ENCODE results near the gene OPCML. TPM values are rescaled to one million over a fixed set of nuclear protein-coding genes. Genes with fewer than 3 reads are reported as not detected.

The OPCML gene
- total RNA-seq, 2 donors from 2014 or later = not detected

GRCh38 chr11:133047036-133047770 is 485.1 kb downstream of the OPCML start:
- no peaks in the 10 kb centered on the region for H3K27me3 ChIP-seq (replicated peaks; ENCODE audit: insufficient read depth)
- DNase-seq (ENCODE audit: low spot score) = no peak
- ATAC-seq (ENCODE audit: insufficient number of reproducible peaks, low FRiP score, low read depth) = no peak
- no peak overlapping the region for H3K27ac ChIP-seq
- no peak overlapping the region for H3K4me3 ChIP-seq
- H3K36me3 ChIP-seq = no peaks in the 10 kb centered on the region
- no peak for TF ChIP-seq CTCF (IDR thresholded peaks at IDR 0.05)
- no peaks in the 10 kb centered on the region for H3K9me3 ChIP-seq
- no peaks in the 10 kb centered on the region for H3K4me1 ChIP-seq (ENCODE audit: control insufficient read depth in 1 of 2, low read depth in 2 of 2)

- Histone ChIP-seq H3K27me3 (replicated peaks; ENCODE audit: insufficient read depth) (no peaks in the 10 kb centered on the region), H3K4me3 (no peak overlapping the region), H3K27ac (no peak overlapping the region), H3K4me1 (ENCODE audit: control insufficient read depth in 1 of 2, low read depth in 2 of 2) (no peaks in the 10 kb centered on the region), H3K36me3 (no peaks in the 10 kb centered on the region), H3K9me3 (no peaks in the 10 kb centered on the region)
- DNase-seq (ENCODE audit: low spot score) (no peak), ATAC-seq (ENCODE audit: insufficient number of reproducible peaks, low FRiP score, low read depth) (no peak)
- no peak for TF ChIP-seq CTCF (IDR thresholded peaks at IDR 0.05)
These were observed 486.0 kb downstream of the OPCML start for GRCh38 chr11:133046252-133046651.

- ATAC-seq (ENCODE audit: insufficient number of reproducible peaks, low FRiP score, low read depth) (no peak), DNase-seq (ENCODE audit: low spot score) (no peak)
- Histone ChIP-seq H3K9me3 (no peaks in the 10 kb centered on the region), H3K27me3 (replicated peaks; ENCODE audit: insufficient read depth) (no peaks in the 10 kb centered on the region), H3K36me3 (no peaks in the 10 kb centered on the region), H3K4me1 (ENCODE audit: control insufficient read depth in 1 of 2, low read depth in 2 of 2) (no peaks in the 10 kb centered on the region), H3K27ac (no peak overlapping the region), H3K4me3 (no peak overlapping the region)
- no peak for TF ChIP-seq CTCF (IDR thresholded peaks at IDR 0.05)
These were observed 490.1 kb downstream of the OPCML start for GRCh38 chr11:133041928-133042882.

DNA sequence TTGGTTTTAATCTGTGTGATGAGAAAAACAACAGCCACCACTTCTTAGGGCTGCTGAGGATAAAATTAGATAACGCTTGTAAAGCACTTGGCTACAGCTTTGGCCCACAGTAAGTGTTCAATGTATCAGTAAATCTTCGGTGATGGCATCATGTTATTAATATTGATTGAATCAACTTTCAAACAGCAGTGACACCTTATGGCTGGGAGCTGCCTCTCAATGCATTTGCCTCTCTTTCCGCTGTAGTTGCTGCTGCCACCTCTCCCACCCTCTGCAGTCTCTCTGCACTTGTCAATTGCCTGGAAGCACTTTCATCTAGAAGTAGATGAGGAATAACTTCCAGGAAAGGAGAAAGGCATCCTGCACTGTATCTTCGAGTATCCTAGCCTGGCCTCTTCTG is 491.1 kb downstream of the OPCML start:
- no peak for TF ChIP-seq CTCF (IDR thresholded peaks at IDR 0.05)
- Histone ChIP-seq H3K4me3 (no peak overlapping the region), H3K27ac (no peak overlapping the region), H3K36me3 (no peaks in the 10 kb centered on the region), H3K27me3 (replicated peaks; ENCODE audit: insufficient read depth) (no peaks in the 10 kb centered on the region), H3K4me1 (ENCODE audit: control insufficient read depth in 1 of 2, low read depth in 2 of 2) (no peaks in the 10 kb centered on the region), H3K9me3 (no peaks in the 10 kb centered on the region)
- ATAC-seq (ENCODE audit: insufficient number of reproducible peaks, low FRiP score, low read depth) (no peak), DNase-seq (ENCODE audit: low spot score) (no peak)

- Histone ChIP-seq H3K4me1 (ENCODE audit: control insufficient read depth in 1 of 2, low read depth in 2 of 2) (no peaks in the 10 kb centered on the region), H3K4me3 (no peak overlapping the region), H3K36me3 (no peaks in the 10 kb centered on the region), H3K9me3 (no peaks in the 10 kb centered on the region), H3K27ac (no peak overlapping the region), H3K27me3 (replicated peaks; ENCODE audit: insufficient read depth) (no peaks in the 10 kb centered on the region)
- no peak for DNase-seq (ENCODE audit: low spot score)
- TF ChIP-seq CTCF (IDR thresholded peaks at IDR 0.05) = no peak
- ATAC-seq (ENCODE audit: insufficient number of reproducible peaks, low FRiP score, low read depth) = no peak
These were observed 491.9 kb downstream of the OPCML start for GRCh38 chr11:133040289-133040900.

All from thoracic aorta (tissue), 2 donors.